GM18861 (cell line): ENCODE data around the gene INPP5A.
A peak's percentile ranks its signal among the peaks of the same experiment; 100 is the strongest.
"Not testable (repeated sequence)": the region's sequence is repeated elsewhere in the genome, so short reads cannot be mapped to it uniquely, and the experiment has no call there.

Experiments used
- ATAC-seq: cut with Tn5 transposase; IDR thresholded peaks from one replicate; pipeline ENCODE4 v1.9.1; 2021; ENCODE audit not compliant: unreplicated experiment

The INPP5A gene

GRCh38 chr10:132546567-132547420 lies 9.2 kb downstream of the INPP5A start:
- no peak for ATAC-seq

DNA sequence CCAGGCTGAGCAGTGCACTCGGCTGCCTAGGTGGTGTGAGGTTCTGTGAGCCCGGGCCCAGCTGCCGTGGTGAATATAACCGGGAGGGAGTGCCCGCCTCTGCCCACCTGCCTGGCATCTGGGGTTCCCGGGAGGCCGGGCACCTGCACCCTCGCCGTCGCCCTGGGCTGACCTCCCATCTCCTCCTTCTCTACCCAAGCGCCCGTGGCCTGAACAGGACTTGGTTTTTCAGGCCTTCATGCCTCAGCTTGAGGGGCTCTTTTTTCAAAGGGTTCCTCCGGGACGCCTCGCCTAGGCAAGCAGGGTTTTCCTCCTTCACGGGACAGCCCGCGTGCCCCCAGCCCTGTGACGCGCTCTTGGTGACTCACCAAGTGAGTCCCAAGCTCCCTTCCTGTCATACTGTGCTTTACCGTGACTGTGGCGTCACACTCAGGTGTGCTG lies 9.9 kb downstream of the INPP5A start:
- peak; percentile 26 for ATAC-seq

DNA sequence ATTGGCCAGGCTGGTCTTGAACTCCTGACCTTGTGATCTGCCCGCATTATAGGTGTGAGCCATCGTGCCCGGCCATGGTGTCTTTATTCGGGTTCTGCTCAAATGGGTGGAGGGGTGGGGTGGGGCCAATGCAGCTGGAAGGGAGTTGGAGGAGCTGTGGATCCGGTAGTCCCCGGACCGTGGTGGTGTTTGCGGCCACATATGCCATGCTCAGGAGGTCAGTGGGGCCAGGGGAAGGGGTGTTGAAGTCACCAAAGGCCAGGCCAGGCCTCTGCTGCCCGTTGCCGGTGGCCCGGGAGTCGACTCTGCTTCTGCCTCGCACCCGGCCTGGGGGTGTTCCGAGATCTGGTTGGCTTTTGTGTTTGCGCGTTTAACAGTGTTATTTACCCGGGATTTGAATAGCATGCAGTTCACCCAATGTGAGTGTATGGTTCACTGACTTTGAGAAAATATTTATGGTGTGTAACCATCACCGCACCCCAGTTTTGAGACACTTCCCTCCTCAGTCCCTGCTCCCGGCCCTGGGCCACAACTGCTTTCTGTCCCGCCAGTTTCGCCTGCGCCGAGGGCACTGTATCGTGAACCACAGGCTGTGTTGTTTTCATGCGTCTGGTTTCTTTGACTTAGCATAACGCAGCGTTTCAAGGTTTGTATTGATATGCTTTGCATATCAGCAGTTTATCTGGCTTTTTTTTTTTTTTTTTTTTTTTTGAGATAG lies 10.7 kb downstream of the INPP5A start:
- ATAC-seq, result no peak

GRCh38 chr10:132548869-132549268 lies 11.3 kb downstream of the INPP5A start:
- no peak for ATAC-seq

GRCh38 chr10:132549371-132549770 lies 11.8 kb downstream of the INPP5A start:
- ATAC-seq, result no peak

GRCh38 chr10:132550366-132551092 lies 12.9 kb downstream of the INPP5A start:
- no peak for ATAC-seq

- peak; percentile 47 for ATAC-seq
Measured at GRCh38 chr10:132551093-132551807, 13.7 kb downstream of the INPP5A start.

DNA sequence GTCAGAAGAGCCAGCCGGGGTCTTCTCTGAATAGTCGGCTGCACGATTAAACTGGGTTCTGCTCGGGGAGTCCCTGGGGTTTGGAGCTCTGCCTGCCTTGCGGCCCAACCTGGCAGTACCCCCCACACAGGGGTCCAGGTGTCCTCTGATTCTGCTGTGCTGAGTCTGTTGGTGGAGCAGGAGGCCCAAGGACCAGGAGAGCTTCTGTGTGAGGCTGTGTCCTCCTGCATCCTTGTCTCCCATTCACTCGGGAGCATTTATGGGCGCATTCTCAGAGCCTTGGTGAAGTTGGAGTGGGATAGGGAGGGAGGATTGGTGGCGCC lies 14.2 kb downstream of the INPP5A start:
- no peak for ATAC-seq

GRCh38 chr10:132552635-132553034 lies 15.0 kb downstream of the INPP5A start:
- not testable (repeated sequence) for ATAC-seq

- ATAC-seq, result not testable (repeated sequence)
Measured at GRCh38 chr10:132553568-132553967, 16.0 kb downstream of the INPP5A start.

- no peak for ATAC-seq
Measured at GRCh38 chr10:132554053-132554990, 16.7 kb downstream of the INPP5A start.

DNA sequence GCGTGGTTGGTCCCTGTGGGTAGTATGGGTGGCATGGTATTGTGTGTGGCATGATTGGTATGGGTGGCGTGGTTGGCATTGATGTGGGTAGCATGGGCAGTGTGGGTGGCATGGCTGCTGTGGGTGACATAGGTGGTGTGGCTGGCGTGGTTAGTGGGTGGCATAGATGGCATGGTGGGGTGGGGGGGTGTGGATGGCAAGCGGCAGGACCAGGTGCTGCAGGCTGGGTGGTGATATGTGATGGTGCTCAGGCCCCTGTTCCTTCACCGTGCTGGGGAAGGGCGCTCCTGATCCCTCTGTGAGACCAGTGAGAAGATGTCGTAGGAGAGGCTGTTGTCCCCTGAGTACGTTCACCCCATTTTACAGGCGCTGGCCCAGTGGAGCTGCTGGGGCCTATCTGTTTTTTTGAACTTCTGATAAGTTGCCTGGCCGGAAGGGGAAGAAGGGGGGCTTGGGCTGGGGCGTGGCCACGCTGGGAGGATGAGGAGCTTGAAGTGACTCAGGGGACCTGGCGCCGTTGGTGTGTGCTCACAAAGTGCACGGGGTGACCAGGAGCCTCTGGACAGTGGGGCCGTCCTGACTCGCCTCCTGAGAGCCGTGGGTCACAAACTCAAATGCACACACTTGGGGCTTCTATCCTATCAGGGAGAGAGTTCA lies 17.5 kb downstream of the INPP5A start:
- ATAC-seq, result no peak

DNA sequence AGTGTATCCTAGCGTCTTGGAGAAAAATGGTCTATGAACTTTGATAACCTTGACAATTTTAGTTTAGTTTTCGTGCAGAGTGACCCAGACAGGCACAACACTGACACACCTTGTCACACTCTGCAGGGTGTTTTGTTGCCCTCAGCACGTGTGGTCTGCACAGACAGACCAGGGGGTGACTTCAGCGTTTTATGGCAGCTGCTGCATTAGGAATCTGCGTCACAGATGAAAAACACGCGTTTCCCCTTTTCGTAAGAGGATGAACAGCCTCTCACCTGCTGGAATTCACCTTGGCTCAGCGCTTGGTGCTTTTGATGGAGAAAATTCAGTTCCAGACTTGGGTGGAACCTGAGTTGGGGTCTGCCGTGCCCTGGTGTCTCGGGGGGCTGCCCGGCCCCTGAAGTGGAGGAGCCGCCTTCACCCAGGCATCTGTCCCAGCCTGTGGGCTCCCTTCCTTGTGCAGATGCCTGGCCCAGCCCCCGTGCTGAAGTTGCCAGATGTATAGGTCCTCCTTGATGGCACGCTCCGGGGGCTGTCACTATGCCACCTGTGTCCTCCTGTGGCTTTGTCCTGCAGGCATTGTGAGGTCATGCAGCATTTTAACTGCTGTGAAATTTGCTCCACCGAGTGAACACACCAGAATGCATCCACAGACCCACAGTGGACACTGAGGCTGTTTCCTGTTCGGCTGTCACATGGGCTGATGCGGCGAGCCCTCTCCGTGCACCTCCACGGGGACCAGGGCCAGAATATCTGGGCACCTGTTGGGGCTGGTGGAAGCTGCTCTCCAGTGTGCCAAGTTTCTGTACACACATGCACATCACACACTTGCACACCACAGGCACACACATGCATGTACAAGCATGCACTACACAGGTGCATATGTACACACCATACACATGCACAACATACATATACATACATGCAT lies 18.3 kb downstream of the INPP5A start:
- ATAC-seq, result no peak

DNA sequence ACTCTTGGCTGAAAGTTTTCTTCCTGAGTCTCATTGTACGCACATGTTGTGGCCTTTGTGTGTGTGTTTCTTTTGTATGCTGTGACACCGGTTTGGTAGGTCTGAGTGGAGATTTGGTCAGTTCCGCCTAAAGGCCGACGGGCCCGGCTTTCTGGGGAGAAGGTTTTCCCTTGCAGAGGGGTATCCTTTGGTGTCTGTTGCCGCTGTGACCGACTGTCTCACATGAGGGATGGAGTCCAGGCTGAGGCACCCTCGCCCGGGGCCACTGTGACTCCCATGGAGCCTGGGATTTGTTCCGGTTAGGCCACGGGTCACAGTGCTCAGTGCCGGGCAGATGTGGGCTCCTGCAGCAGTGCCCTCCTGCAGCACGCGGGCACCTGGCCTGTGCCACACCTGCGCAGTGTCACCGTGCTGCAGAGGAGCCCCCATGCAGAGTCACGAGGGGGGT lies 19.4 kb downstream of the INPP5A start:
- ATAC-seq, result no peak

- no peak for ATAC-seq
Measured at GRCh38 chr10:132557696-132558515, 20.3 kb downstream of the INPP5A start.

DNA sequence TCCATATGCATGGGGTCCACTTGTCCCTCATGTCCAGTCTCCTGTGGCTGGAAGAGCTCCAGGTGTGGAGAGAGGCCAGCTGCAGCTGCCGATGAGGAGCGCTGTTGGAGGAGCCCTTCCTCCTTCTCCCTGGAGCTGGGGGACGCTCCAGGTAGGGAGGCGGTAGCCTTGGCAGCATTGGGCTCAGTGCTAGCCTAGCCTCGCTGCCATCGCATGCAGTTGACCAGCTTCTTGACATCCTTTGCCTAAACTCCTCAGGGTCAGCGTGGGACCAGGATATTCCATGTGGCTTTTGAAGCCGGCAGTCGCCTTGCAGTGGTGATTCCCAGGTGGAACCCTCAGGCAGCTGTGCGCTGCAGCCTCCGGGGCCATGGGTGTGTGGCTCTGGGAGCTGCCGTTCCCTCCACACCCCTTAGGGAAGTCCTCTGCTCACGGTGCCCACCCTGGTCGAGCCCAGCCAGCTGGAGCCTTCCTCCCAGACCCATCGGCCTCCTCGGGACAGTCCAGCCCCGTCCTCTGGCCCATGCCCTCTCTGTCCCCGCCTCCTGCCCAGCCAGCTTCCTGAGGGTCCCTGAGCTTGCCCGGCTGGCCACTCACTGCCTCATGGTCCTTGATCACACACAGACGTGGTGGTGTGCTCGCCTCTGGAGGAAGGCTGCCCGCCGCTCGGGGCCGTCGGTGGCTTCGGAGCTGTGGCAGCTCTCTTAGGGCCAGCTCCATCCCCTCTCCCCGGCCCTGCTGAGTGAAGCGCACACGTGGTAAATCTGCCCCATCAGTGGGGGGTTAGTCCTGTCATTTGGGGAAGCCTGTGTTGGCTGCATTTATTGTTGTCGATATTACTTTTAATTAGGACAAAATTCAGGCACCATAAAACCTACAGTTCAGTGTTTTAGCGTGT lies 21.2 kb downstream of the INPP5A start:
- no peak for ATAC-seq
